ENCODE data around the gene POLN. TPM values are rescaled to one million over a fixed set of nuclear protein-coding genes. Genes with fewer than 3 reads are reported as not detected.

POLN gene
- total and polyA plus RNA-seq, 2 of the 4 experiments (the other 2 are of a cell fraction), result 0.63 to 0.72 TPM

- Histone ChIP-seq H2AFZ (replicated peaks; ENCODE audit: low read length, poor library complexity) (no peak overlapping the region), H4K5ac (ENCODE audit: low read depth, low read length) (no peak overlapping the region), H2BK5ac (ENCODE audit: low read depth, low read length, poor library complexity, severe bottlenecking) (no peak overlapping the region), H3K4me1 (ENCODE audit: control insufficient read depth, insufficient read depth, low read length) (peaks cover 3% of the 10 kb centered on the region; the same call in 1 of the 2 replicates), H2BK120ac (ENCODE audit: low read depth, low read length) (no peak overlapping the region), H3K36me3 (ENCODE audit: control insufficient read depth, insufficient read depth, low read length) (no peaks in the 10 kb centered on the region), H2BK20ac (ENCODE audit: low read depth, low read length) (no peak overlapping the region), H3K9ac (ENCODE audit: low read depth, low read length) (no peak overlapping the region), H3K4me2 (ENCODE audit: low read depth, low read length) (no peak overlapping the region), H3K4ac (ENCODE audit: low read depth, low read length) (no peak overlapping the region), H3K27me3 (ENCODE audit: control insufficient read depth, insufficient read depth, low read length) (peaks cover 11% of the 10 kb centered on the region), H2BK15ac (ENCODE audit: low read depth, low read length) (no peak overlapping the region), H3K9me3 (ENCODE audit: control insufficient read depth, insufficient read depth, low read length) (peaks cover 6% of the 10 kb centered on the region), H2AK9ac (replicated peaks; ENCODE audit: low read depth, low read length, poor library complexity) (no peak overlapping the region), H3K18ac (ENCODE audit: low read depth, low read length) (no peak overlapping the region), H3K14ac (replicated peaks; ENCODE audit: low read depth, low read length) (no peak overlapping the region), H3K23ac (ENCODE audit: low read depth, low read length) (no peak overlapping the region), H3K27ac (ENCODE audit: insufficient read depth, low read length) (no peak overlapping the region), H3K56ac (ENCODE audit: extremely low read depth, insufficient read depth, low read length) (no peak overlapping the region), H3K4me3 (ENCODE audit: insufficient read depth, low read depth, low read length) (no peak overlapping the region), H2AK5ac (ENCODE audit: low read depth, low read length) (no peak overlapping the region), H3K9me1 (ENCODE audit: insufficient read depth, low read length) (peaks cover 7% of the 10 kb centered on the region; the same call in 1 of the 2 replicates), H4K91ac (ENCODE audit: insufficient read depth, low read depth, low read length) (no peak overlapping the region), H4K8ac (ENCODE audit: low read depth in 2 of 2, low read length in 2 of 2) (no peak overlapping the region), H3K79me1 (ENCODE audit: low read depth in 1 of 2, low read length in 2 of 2) (no peaks in the 10 kb centered on the region), H4K20me1 (ENCODE audit: insufficient read depth, low read length) (no peaks in the 10 kb centered on the region)
- ChIA-PET POLR2A (ENCODE audit: unreplicated experiment) (no interaction called here), CTCF (interaction anchor here (1.1 kb wide), 1 partner anchor 14 kb away, joined by 3 read pairs; no protein-coding TSS in a partner anchor)
- WGBS, 2 experiments (ENCODE audit: extremely low coverage in 2 of 2, insufficient read length in 1 of 2), result 100% methylated on average over 1 of the region's 1 CpG; no CpG with 5 or more reads in 1 of the 2 experiments
- DNase-seq (peak; percentile 66), ATAC-seq (ENCODE audit: low read depth) (peak; percentile 60)
- TF ChIP-seq NFE2L2 (IDR thresholded peaks at IDR 0.05; ENCODE audit: low read depth, low read length) (no peak), SMC3 (IDR thresholded peaks at IDR 0.05; ENCODE audit: low read depth, low read length) (no peak), POLR2A (IDR thresholded peaks at IDR 0.05; ENCODE audit: low read depth, low read length) (no peak)
- dilution Hi-C loops (cut with HindIII; ENCODE audit: low sequenced_read_pairs, unreplicated experiment) (no loop called here), intact Hi-C loops (cut with micrococcal nuclease) (no loop called here), in situ Hi-C loops (cut with MboI; ENCODE audit: low sequenced_read_pairs) (no loop called here)
- no TSS peak for BruUV-seq (replicated peaks)
Observed at GRCh38 chr4:2105559-2105958, 136.4 kb downstream of the POLN start.

All from IMR-90 (cell line).